Ishikawa (cell line): ENCODE measurements around the gene MCM8.

Experiments
- CEBPB ChIP-seq: IDR thresholded peaks from 2 replicates; pipeline ENCODE4 v1.6.1; 2012
- CREB1 ChIP-seq: IDR thresholded peaks from 2 replicates; pipeline ENCODE4 v1.6.1; 2012; ENCODE audit warnings: low read depth
- EGR1 ChIP-seq: IDR thresholded peaks from 2 replicates; pipeline ENCODE4 v1.6.1; 2012
- EP300 ChIP-seq: IDR thresholded peaks from 2 replicates; pipeline ENCODE4 v1.6.1; 2012; ENCODE audit warnings: borderline replicate concordance
- FOXM1 ChIP-seq: IDR thresholded peaks from 2 replicates; pipeline ENCODE4 v1.6.1; 2012; ENCODE audit warnings: low read depth, borderline replicate concordance
- MAX ChIP-seq: IDR thresholded peaks from 2 replicates; pipeline ENCODE4 v1.6.1; 2012
- NFIC ChIP-seq: IDR thresholded peaks from 2 replicates; pipeline ENCODE4 v1.6.1; 2012
- RAD21 ChIP-seq: IDR thresholded peaks from 2 replicates; pipeline ENCODE4 v1.6.1; 2012; ENCODE audit warnings: low read depth
- REST ChIP-seq: IDR thresholded peaks from 2 replicates; pipeline ENCODE4 v1.6.1; 2012; ENCODE audit warnings: low read depth, mild to moderate bottlenecking
- TAF1 ChIP-seq: IDR thresholded peaks from 2 replicates; pipeline ENCODE4 v1.6.1; 2012; ENCODE audit warnings: low read depth, mild to moderate bottlenecking
- TCF12 ChIP-seq: IDR thresholded peaks from 2 replicates; pipeline ENCODE4 v1.6.1; 2012; ENCODE audit warnings: low read depth
- TEAD4 ChIP-seq: IDR thresholded peaks from 2 replicates; pipeline ENCODE4 v1.6.1; 2012
- USF1 ChIP-seq: IDR thresholded peaks from 2 replicates; pipeline ENCODE4 v1.6.1; 2012
- YY1 ChIP-seq: IDR thresholded peaks from 2 replicates; pipeline ENCODE4 v1.6.1; 2012; ENCODE audit warnings: low read depth
- ZBTB7A ChIP-seq: IDR thresholded peaks from 2 replicates; pipeline ENCODE4 v1.6.1; 2012; ENCODE audit warnings: low read depth

Gene MCM8

GRCh38 chr20:5989539-5989938 lies 39.1 kb downstream of the MCM8 start:
- TF ChIP-seq TEAD4 (no peak), CEBPB (no peak), TCF12 (no peak), MAX (no peak), EP300 (no peak), EGR1 (no peak), TAF1 (no peak), USF1 (no peak), CREB1 (no peak), FOXM1 (no peak), YY1 (no peak)

GRCh38 chr20:5990946-5991345 lies 40.5 kb downstream of the MCM8 start:
- TF ChIP-seq EP300 (no peak), USF1 (no peak), YY1 (no peak), NFIC (no peak), ZBTB7A (no peak), CREB1 (no peak), CEBPB (no peak), EGR1 (no peak), TAF1 (no peak), TEAD4 (no peak), MAX (no peak), TCF12 (no peak), REST (no peak), FOXM1 (no peak), RAD21 (no peak)

GRCh38 chr20:5991623-5992441 lies 41.4 kb downstream of the MCM8 start:
- TF ChIP-seq TAF1 (no peak), CREB1 (no peak), YY1 (no peak), ZBTB7A (no peak), MAX (no peak), FOXM1 (no peak), NFIC (no peak), RAD21 (no peak), TCF12 (no peak), REST (no peak), EP300 (no peak), USF1 (no peak), EGR1 (no peak), TEAD4 (no peak), CEBPB (no peak)

GRCh38 chr20:5996765-5997164 lies 46.3 kb downstream of the MCM8 start:
- TF ChIP-seq CREB1 (no peak), MAX (no peak), EGR1 (no peak), TAF1 (no peak), TCF12 (no peak), FOXM1 (no peak), USF1 (no peak), TEAD4 (no peak), NFIC (no peak), CEBPB (no peak), REST (no peak), RAD21 (no peak), ZBTB7A (no peak), YY1 (no peak), EP300 (no peak)
